Cardiac muscle cell (in vitro differentiated cells and primary cell): ENCODE results near the gene SMAD4. TPM values are rescaled to one million over a fixed set of nuclear protein-coding genes. Genes with fewer than 3 reads are reported as not detected.

ENCODE experiments used
- DNase-seq, 2 donors: peaks; one replicate each; pipeline versions ENCODE4 v3.0.0 to v3.0.0-alpha.2; 2010 to 2017; ENCODE audit warnings: low read depth in 1 of 2, low spot score in 1 of 2
- H3K27ac ChIP-seq: fragments of 200-600 bp; sonication (generic); 2 replicates; pipeline ENCODE4 v1.5.1; 2016
- H3K27me3 ChIP-seq: fragments of 200-600 bp; sonication (generic); 2 replicates; pipeline ENCODE4 v1.6.0; 2016; ENCODE audit warnings: control low read depth
- H3K36me3 ChIP-seq: fragments of 200-600 bp; sonication (generic); 2 replicates; pipeline ENCODE4 v1.5.1; 2016; ENCODE audit warnings: control low read depth
- H3K4me1 ChIP-seq: fragments of 200-600 bp; sonication (generic); 2 replicates; pipeline ENCODE4 v1.8.1; 2017; ENCODE audit warnings: low read depth, mild to moderate bottlenecking, mixed run types
- H3K4me3 ChIP-seq: fragments of 200-600 bp; sonication (generic); 2 replicates; pipeline ENCODE4 v1.5.1; 2016; ENCODE audit warnings: mild to moderate bottlenecking
- H3K9me3 ChIP-seq: fragments of 200-600 bp; sonication (generic); 2 replicates; pipeline ENCODE4 v1.5.1; 2017; ENCODE audit warnings: low read depth, mild to moderate bottlenecking, control low read depth
- CTCF ChIP-seq: IDR thresholded peaks from 2 replicates; pipeline ENCODE4 v1.5.1; 2012; ENCODE audit warnings: low read depth, mild to moderate bottlenecking, low read length
- polyA plus RNA-seq: library from polyadenylated mRNA; unstranded; fragments of >200 nt; fragmentation: Nextera tagmentation; extraction: Ambion mirVana; gene quantifications from 2 replicates; pipeline ENCODE4 v1.2.1, GENCODE V29; 2016
- total RNA-seq: library from RNA; depleted of rRNA; stranded (reverse); fragments of >200 nt; gene quantifications from 2 replicates; pipeline ENCODE4 v1.2.3, GENCODE V29; 2016

The SMAD4 gene
- total and polyA plus RNA-seq, 2 experiments from 2014 or later, result 72.4 to 75.5 TPM

GRCh38 chr18:51123936-51124486 is 94.0 kb downstream of the SMAD4 start:
- H3K27ac ChIP-seq, result no peak overlapping the region
- TF ChIP-seq CTCF, result no peak
- DNase-seq, result no peak

GRCh38 chr18:51125976-51126375 is 96.0 kb downstream of the SMAD4 start:
- H3K4me3 ChIP-seq, result no peak overlapping the region
- H3K27ac ChIP-seq, result no peak overlapping the region
- H3K4me1 ChIP-seq, result no peaks in the 10 kb centered on the region
- H3K27me3 ChIP-seq, result no peaks in the 10 kb centered on the region
- TF ChIP-seq CTCF, result no peak
- no peaks in the 10 kb centered on the region for H3K9me3 ChIP-seq
- no peak for DNase-seq
- no peaks in the 10 kb centered on the region for H3K36me3 ChIP-seq

More at GRCh38 chr18:51123936-51124486, 94.0 kb downstream of the SMAD4 start:
- no peak overlapping the region for H3K4me3 ChIP-seq
- H3K36me3 ChIP-seq, result no peaks in the 10 kb centered on the region
- H3K9me3 ChIP-seq, result no peaks in the 10 kb centered on the region
- no peaks in the 10 kb centered on the region for H3K27me3 ChIP-seq
- no peaks in the 10 kb centered on the region for H3K4me1 ChIP-seq

GRCh38 chr18:51127664-51128063 is 97.7 kb downstream of the SMAD4 start:
- Histone ChIP-seq H3K27ac (no peak overlapping the region), H3K4me1 (no peaks in the 10 kb centered on the region), H3K9me3 (no peaks in the 10 kb centered on the region), H3K27me3 (no peaks in the 10 kb centered on the region), H3K4me3 (no peak overlapping the region), H3K36me3 (no peaks in the 10 kb centered on the region)
- TF ChIP-seq CTCF, result no peak
- no peak for DNase-seq

- Histone ChIP-seq H3K4me1 (no peaks in the 10 kb centered on the region), H3K27ac (no peak overlapping the region), H3K4me3 (no peak overlapping the region), H3K27me3 (no peaks in the 10 kb centered on the region), H3K9me3 (no peaks in the 10 kb centered on the region), H3K36me3 (no peaks in the 10 kb centered on the region)
- peak in 1 of 2 donors; percentile 44 for DNase-seq
- no peak for TF ChIP-seq CTCF
These were observed 98.5 kb downstream of the SMAD4 start for GRCh38 chr18:51128533-51128932.

- no peak for DNase-seq
- H3K36me3 ChIP-seq, result no peaks in the 10 kb centered on the region
- H3K4me1 ChIP-seq, result no peaks in the 10 kb centered on the region
- no peak overlapping the region for H3K27ac ChIP-seq
- no peak overlapping the region for H3K4me3 ChIP-seq
- no peaks in the 10 kb centered on the region for H3K9me3 ChIP-seq
- H3K27me3 ChIP-seq, result no peaks in the 10 kb centered on the region
- TF ChIP-seq CTCF, result no peak
These were observed 102.4 kb downstream of the SMAD4 start for GRCh38 chr18:51132256-51132935.
